CD4-positive, alpha-beta T cell treated with Interferon gamma for 1 hour (primary cell): ENCODE data around the gene GRM8.

ENCODE experiments used
- DNase-seq: peaks from one replicate; pipeline ENCODE4 v3.0.0-alpha.2; 2020

Gene GRM8

GRCh38 chr7:126656165-126656564 lies 596.6 kb downstream of the GRM8 start:
- DNase-seq, result no peak

- no peak for DNase-seq
Measured at GRCh38 chr7:126637538-126637937, 615.2 kb downstream of the GRM8 start.

- no peak for DNase-seq
Measured at GRCh38 chr7:126635545-126635944, 617.2 kb downstream of the GRM8 start.

- no peak for DNase-seq
Measured at GRCh38 chr7:126608339-126608776, 644.4 kb downstream of the GRM8 start.

- DNase-seq, result no peak
Measured at GRCh38 chr7:126606331-126606730, 646.4 kb downstream of the GRM8 start.

DNA sequence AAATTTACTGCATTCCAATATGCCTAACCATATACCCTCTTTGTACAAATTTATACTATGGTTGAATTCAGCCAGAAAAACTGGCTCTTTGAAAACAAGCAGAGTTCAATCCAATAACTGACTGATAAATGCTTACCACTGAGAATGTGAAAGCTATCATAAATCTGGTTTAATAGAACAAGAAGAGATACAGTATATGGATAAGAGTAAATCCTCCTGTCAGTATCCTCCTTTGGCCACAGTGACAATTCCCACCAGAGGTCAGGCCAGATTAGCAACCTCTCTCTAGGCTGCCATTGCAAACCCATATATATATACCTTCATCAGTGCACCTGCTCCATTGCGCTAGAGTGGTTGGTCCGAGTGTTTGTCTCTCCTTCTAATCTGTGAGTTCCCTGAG lies 647.2 kb downstream of the GRM8 start:
- no peak for DNase-seq

- no peak for DNase-seq
Measured at GRCh38 chr7:126605056-126605455, 647.7 kb downstream of the GRM8 start.

GRCh38 chr7:126589068-126589684 lies 663.6 kb downstream of the GRM8 start:
- DNase-seq, result no peak

DNA sequence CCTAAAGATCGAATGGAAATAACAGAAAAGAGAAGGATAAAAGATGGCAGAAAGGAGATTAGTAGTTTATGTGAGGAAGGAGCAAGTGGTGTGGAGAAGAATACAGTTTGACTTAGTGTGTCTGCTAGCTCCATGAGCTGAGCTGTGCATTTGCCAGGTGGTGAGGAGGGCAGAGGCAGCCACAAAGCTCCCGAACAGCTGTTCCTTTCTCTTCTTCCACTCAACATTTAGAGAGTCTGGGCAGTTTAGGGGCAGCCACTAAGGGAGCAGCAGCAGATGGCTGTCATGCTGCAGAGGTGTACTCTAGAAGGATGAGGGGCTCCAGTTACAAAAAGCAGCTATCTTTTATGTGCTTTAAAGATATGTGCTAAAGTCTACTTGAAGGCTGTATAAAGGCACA lies 674.4 kb downstream of the GRM8 start:
- DNase-seq, result no peak

- DNase-seq, result no peak
Measured at GRCh38 chr7:126574276-126575250, 678.2 kb downstream of the GRM8 start.

DNA sequence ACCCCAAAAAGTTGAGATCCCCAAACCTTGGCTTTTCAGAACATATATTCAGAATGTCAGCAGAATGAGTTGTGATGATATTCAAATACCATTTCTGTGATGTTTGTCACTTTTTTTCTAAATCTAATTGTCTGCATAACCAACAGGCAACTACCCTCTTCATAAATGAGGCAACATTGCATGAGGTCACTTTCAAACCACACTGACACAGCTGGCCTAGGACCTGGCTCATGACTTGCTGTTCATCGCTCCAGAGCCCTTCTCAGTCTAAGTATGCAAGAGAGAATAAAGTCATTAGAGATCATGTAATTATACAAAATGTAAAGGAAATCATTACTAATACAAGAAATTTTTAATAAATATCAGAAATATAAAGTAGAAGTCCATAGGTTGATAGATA lies 681.9 kb downstream of the GRM8 start:
- DNase-seq, result no peak

DNA sequence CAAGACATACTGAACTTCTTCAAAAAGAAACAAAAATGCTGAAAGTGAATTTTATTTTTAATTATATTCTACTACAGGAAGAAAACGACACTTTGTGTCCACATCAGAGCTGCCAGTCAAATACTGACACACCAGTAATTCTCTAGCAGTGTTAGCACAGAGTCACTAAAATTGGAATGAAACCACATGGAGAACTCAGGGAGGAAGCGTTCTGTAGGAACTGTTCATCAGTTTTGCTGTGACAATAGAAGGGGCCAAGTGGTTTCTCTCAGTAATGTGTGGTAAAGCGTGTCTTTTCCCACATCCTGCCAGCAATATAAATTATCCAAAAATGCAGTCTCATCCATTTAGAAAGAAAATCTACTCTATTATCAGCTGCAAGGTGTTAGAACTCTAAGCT lies 683.3 kb downstream of the GRM8 start:
- no peak for DNase-seq

DNA sequence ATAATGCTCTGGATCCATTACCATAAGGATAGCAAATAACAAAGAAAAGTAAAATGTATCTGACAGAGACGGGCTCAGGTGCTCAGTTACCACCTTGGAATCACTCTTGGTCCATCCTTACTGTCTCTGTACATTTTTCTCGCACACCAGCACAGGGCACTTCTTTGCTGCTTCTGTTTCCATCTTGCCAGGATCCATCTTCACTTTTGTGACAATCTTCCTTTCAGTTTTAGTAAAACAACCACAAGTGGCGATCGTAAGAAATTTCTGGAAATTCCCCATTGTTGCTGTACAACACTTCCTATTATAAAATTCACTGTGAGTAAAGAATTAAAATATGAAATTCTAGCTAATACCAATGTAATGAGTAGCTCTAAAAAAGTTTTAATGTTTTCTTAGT lies 695.5 kb downstream of the GRM8 start:
- no peak for DNase-seq

GRCh38 chr7:126541406-126541805 lies 711.3 kb downstream of the GRM8 start:
- DNase-seq, result no peak

- DNase-seq, result no peak
Measured at GRCh38 chr7:126535176-126535575, 717.6 kb downstream of the GRM8 start.

- no peak for DNase-seq
Measured at GRCh38 chr7:126533715-126534114, 719.0 kb downstream of the GRM8 start.

GRCh38 chr7:126529833-126530232 lies 722.9 kb downstream of the GRM8 start:
- no peak for DNase-seq

DNA sequence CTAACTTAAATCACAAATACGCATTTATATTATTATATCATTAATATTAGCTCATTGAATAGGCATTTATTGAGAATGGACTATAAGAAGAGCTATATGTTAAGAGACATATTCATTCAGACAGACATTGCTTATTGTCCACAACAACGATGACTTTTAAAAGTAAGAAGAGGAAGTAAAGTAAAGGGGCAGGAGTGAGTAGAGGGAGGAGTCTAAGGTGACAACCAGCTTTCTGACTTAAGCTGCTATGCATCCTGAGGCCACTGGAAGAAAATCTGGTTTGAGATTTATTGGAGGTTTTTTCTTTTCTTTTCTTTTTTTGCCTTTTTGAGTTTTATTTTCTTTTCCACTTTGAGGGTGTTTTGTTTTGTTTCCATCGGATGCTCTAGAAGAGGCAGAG lies 723.5 kb downstream of the GRM8 start:
- DNase-seq, result no peak

- DNase-seq, result no peak
Measured at GRCh38 chr7:126525906-126526305, 726.8 kb downstream of the GRM8 start.

GRCh38 chr7:126524967-126525366 lies 727.8 kb downstream of the GRM8 start:
- DNase-seq, result no peak

DNA sequence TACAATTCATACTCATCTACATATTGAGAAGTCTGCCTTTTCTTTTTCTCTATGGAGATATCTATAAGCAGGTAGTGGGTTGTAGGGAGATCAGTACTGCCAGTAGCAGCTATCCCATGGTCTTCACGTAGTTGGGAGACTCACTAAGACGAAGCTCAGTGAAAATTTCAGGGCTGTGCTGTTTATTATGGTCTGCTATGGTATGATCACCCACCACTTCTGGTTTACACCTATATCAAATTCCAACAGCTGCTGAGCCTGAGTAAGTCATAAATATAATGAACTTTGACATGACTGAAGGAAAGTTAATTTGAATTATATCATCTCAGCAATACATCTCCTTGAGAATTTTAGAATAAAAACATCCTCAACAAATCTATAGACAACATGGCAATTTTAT lies 741.7 kb downstream of the GRM8 start:
- no peak for DNase-seq

GRCh38 chr7:126501617-126502016 lies 751.1 kb downstream of the GRM8 start:
- DNase-seq, result no peak

GRCh38 chr7:126499481-126499880 lies 753.3 kb downstream of the GRM8 start:
- DNase-seq, result no peak

GRCh38 chr7:126495733-126496132 lies 757.0 kb downstream of the GRM8 start:
- DNase-seq, result no peak
